Measurements from ENCODE around the gene RNF40.

The RNF40 gene

DNA sequence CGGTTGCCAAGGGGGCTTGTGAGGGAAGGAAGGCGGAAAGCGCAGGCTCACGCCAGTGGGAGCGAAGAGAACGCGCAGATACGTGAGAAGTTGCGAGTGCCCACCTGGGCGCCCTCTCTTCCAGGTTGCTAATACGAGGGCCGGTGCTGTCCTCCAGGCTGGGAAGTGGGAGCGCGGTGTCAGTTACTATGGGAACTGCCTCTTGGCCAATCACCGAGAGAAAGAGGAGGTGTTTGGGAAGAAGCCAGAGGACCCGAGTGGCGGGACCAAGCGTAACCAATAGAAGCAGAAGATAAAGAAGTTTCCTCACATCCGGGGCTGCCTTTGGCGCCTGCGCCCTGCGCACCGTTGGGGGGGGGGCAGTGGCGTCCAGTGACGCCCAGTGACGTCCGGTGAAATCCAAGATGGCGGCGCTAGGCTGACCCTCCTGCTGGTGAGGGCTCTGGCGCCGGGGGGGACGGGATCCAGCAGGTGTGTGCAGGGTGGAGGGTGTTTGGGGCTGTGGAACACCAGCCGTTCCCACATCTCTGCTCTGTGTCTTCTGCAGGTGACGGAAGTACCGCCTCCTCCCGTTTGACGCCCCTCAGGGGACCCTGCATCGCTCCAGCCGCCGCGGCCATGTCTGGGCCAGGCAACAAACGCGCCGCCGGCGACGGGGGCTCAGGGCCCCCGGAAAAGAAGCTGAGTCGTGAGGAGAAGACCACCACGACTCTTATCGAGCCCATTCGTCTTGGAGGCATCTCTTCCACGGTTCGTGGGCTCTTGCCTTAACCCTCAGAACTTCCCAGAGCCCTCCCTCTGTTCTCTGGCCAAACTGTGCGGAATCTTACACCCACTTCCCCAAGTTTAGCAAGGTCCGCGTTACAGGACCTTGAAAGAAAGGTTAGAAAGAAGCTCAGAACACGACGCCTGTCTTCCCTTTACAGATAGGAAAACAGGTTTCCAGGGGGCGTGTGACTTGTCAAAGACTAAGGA, at the start of gene RNF40, which contains the start of gene CFAP119:
Gene RNF40 (plus strand): TSS at position 395 of the 975 bp plus-strand sequence. CDS start 224 bp downstream, at position 619.
Gene CFAP119 (minus strand): TSS at position 135 of the 975 bp plus-strand sequence. CDS start 314 bp downstream, outside the sequence.
- Histone ChIP-seq H3K27me3 (ENCODE audit: control insufficient read depth in 1 of 2, insufficient read depth in 2 of 2, low read length in 2 of 2) (no peaks in the 10 kb centered on the region), H3K36me3 (ENCODE audit: control insufficient read depth in 2 of 2, insufficient read depth in 2 of 2, low read length in 2 of 2) (peaks cover 30 to 37% of the 10 kb centered on the region in 2 donors), H3K27ac (ENCODE audit: low read length) (peak within 1 kb of the TSS; percentile 88)

DNA sequence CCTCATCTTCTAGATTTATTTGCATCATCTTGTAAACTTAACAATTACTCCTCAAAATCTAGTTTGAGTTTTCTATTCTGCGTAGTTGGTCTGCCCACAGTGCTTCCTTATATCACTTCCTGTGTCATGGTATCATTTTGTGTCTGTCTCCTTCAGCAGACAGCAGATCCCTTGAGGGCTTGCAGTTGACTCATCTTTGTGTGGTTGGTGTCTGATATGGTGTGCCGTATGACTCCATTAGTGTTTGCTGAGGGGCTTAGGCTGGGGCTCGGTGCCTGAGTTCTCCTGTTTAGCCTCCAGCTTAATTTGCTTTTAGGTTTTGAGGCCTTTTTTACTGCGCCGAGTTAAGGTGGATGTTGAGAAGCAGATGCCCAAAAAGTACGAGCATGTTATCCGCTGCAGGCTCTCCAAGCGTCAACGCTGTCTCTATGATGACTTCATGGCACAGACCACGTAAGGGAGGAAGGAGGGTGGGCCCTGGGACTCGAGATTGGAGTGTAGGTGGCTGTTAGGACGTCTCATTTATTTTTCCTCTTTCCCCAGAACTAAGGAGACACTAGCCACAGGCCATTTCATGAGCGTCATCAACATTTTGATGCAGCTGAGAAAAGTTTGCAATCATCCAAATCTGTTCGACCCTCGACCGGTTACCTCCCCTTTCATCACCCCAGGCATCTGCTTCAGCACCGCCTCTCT, 46.2 kb upstream of the RNF40 start:
- no peaks in the 10 kb centered on the region for H3K9me3 ChIP-seq (ENCODE audit: control insufficient read depth in 2 of 2, low read length in 2 of 2)
- no peak overlapping the region for H3K9ac ChIP-seq (ENCODE audit: low read length in 2 of 2)
- H3K27ac ChIP-seq (ENCODE audit: low read length), result no peak overlapping the region
- H3K36me3 ChIP-seq (ENCODE audit: control insufficient read depth in 2 of 2, insufficient read depth in 2 of 2, low read length in 2 of 2), result peaks cover 53 to 62% of the 10 kb centered on the region in 2 donors
- no peaks in the 10 kb centered on the region for H3K4me1 ChIP-seq (ENCODE audit: control insufficient read depth, insufficient read depth, low read length)
- H3K27me3 ChIP-seq (ENCODE audit: control insufficient read depth in 1 of 2, insufficient read depth in 2 of 2, low read length in 2 of 2), result no peaks in the 10 kb centered on the region
- no peak overlapping the region for H3K4me3 ChIP-seq (ENCODE audit: low read length in 2 of 2)

More for the DNA sequence above, at the start of gene RNF40, which contains the start of gene CFAP119:
- Histone ChIP-seq H3K4me3 (ENCODE audit: low read length in 2 of 2) (peak within 1 kb of the TSS; percentile 78 to 97), H3K9ac (ENCODE audit: low read length in 2 of 2) (peak within 1 kb of the TSS; percentile 93 to 96), H3K4me1 (ENCODE audit: control insufficient read depth, insufficient read depth, low read length) (peaks cover 29% of the 10 kb centered on the region), H3K9me3 (ENCODE audit: control insufficient read depth in 2 of 2, low read length in 2 of 2) (no peaks in the 10 kb centered on the region)

DNA sequence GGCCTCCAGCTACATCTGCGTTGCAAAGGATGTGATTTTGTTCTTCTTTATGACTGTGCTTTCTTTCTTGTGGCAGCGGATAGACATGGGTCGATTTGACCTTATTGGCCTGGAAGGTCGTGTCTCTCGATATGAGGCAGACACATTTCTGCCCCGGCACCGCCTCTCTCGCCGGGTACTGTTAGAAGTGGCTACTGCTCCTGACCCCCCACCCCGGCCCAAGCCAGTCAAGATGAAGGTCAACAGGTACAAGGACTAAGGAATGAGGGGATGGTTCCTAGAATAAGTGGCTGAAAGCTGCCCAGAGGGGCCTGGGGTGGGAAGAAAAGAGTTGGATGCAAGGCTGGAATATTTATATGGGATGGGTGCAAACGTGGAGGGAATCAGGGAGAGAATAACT, 42.0 kb upstream of the RNF40 start:
- Histone ChIP-seq H3K4me1 (ENCODE audit: control insufficient read depth, insufficient read depth, low read length) (peaks cover 6% of the 10 kb centered on the region), H3K27me3 (ENCODE audit: control insufficient read depth in 1 of 2, insufficient read depth in 2 of 2, low read length in 2 of 2) (no peaks in the 10 kb centered on the region), H3K4me3 (ENCODE audit: low read length in 2 of 2) (no peak overlapping the region), H3K27ac (ENCODE audit: low read length) (no peak overlapping the region), H3K9me3 (ENCODE audit: control insufficient read depth in 2 of 2, low read length in 2 of 2) (no peaks in the 10 kb centered on the region), H3K9ac (ENCODE audit: low read length in 2 of 2) (no peak overlapping the region), H3K36me3 (ENCODE audit: control insufficient read depth in 2 of 2, insufficient read depth in 2 of 2, low read length in 2 of 2) (peaks cover 66 to 69% of the 10 kb centered on the region in 2 donors)

- H3K4me1 ChIP-seq (ENCODE audit: control insufficient read depth, insufficient read depth, low read length), result peaks cover 6% of the 10 kb centered on the region
- no peak overlapping the region for H3K9ac ChIP-seq (ENCODE audit: low read length in 2 of 2)
- H3K4me3 ChIP-seq (ENCODE audit: low read length in 2 of 2), result no peak overlapping the region
- H3K9me3 ChIP-seq (ENCODE audit: control insufficient read depth in 2 of 2, low read length in 2 of 2), result no peaks in the 10 kb centered on the region
- peaks cover 65 to 69% of the 10 kb centered on the region in 2 donors for H3K36me3 ChIP-seq (ENCODE audit: control insufficient read depth in 2 of 2, insufficient read depth in 2 of 2, low read length in 2 of 2)
- no peak overlapping the region for H3K27ac ChIP-seq (ENCODE audit: low read length)
- no peaks in the 10 kb centered on the region for H3K27me3 ChIP-seq (ENCODE audit: control insufficient read depth in 1 of 2, insufficient read depth in 2 of 2, low read length in 2 of 2)
Measured at GRCh38 chr16:30720694-30721093, 41.4 kb upstream of the RNF40 start.

DNA sequence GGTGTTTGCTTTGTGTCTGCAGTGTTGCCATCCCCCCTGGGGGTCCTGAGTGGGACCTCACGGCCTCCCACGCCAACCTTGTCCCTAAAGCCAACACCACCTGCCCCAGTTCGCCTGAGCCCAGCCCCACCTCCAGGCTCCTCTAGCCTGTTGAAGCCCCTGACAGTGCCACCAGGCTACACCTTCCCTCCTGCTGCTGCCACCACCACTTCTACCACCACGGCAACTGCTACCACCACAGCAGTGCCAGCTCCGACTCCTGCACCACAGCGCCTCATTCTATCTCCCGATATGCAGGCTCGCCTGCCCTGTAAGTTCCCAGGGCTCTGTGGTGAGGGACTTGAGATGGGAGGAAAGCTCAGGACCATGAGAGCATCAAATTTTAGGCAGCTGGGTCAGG, 41.0 kb upstream of the RNF40 start:
- peaks cover 63 to 65% of the 10 kb centered on the region in 2 donors for H3K36me3 ChIP-seq (ENCODE audit: control insufficient read depth in 2 of 2, insufficient read depth in 2 of 2, low read length in 2 of 2)

GRCh38 chr16:30721606-30722005, 40.5 kb upstream of the RNF40 start:
- no peaks in the 10 kb centered on the region for H3K27me3 ChIP-seq (ENCODE audit: control insufficient read depth in 1 of 2, insufficient read depth in 2 of 2, low read length in 2 of 2)
- peaks cover 60 to 61% of the 10 kb centered on the region in 2 donors for H3K36me3 ChIP-seq (ENCODE audit: control insufficient read depth in 2 of 2, insufficient read depth in 2 of 2, low read length in 2 of 2)
- no peak overlapping the region for H3K4me3 ChIP-seq (ENCODE audit: low read length in 2 of 2)
- no peaks in the 10 kb centered on the region for H3K9me3 ChIP-seq (ENCODE audit: control insufficient read depth in 2 of 2, low read length in 2 of 2)
- H3K4me1 ChIP-seq (ENCODE audit: control insufficient read depth, insufficient read depth, low read length), result peaks cover 6% of the 10 kb centered on the region
- H3K9ac ChIP-seq (ENCODE audit: low read length in 2 of 2), result no peak overlapping the region
- no peak overlapping the region for H3K27ac ChIP-seq (ENCODE audit: low read length)

More for the DNA sequence above, 41.0 kb upstream of the RNF40 start:
- H3K4me3 ChIP-seq (ENCODE audit: low read length in 2 of 2), result no peak overlapping the region
- peaks cover 6% of the 10 kb centered on the region for H3K4me1 ChIP-seq (ENCODE audit: control insufficient read depth, insufficient read depth, low read length)
- no peaks in the 10 kb centered on the region for H3K9me3 ChIP-seq (ENCODE audit: control insufficient read depth in 2 of 2, low read length in 2 of 2)
- no peak overlapping the region for H3K27ac ChIP-seq (ENCODE audit: low read length)
- no peaks in the 10 kb centered on the region for H3K27me3 ChIP-seq (ENCODE audit: control insufficient read depth in 1 of 2, insufficient read depth in 2 of 2, low read length in 2 of 2)
- H3K9ac ChIP-seq (ENCODE audit: low read length in 2 of 2), result no peak overlapping the region

DNA sequence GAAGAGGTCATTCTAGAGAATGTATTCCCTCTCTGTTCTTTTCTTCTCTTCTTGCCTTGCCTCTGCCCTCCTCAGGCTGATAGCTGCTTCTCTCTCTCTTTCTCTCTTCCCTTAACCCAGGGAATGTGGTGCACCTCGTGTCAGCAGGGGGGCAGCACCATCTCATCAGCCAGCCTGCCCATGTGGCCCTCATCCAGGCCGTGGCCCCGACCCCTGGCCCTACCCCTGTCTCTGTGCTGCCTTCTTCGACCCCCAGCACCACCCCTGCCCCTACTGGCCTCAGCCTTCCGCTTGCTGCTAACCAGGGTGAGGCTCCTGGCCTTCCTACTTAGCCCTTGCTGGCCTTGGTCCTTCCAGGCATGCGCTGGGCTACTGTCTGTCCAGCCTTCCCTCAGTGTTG, 39.7 kb upstream of the RNF40 start:
- Histone ChIP-seq H3K4me3 (ENCODE audit: low read length in 2 of 2) (no peak overlapping the region), H3K36me3 (ENCODE audit: control insufficient read depth in 2 of 2, insufficient read depth in 2 of 2, low read length in 2 of 2) (peaks cover 56 to 59% of the 10 kb centered on the region in 2 donors), H3K4me1 (ENCODE audit: control insufficient read depth, insufficient read depth, low read length) (peaks cover 6% of the 10 kb centered on the region), H3K9ac (ENCODE audit: low read length in 2 of 2) (no peak overlapping the region), H3K27me3 (ENCODE audit: control insufficient read depth in 1 of 2, insufficient read depth in 2 of 2, low read length in 2 of 2) (no peaks in the 10 kb centered on the region), H3K27ac (ENCODE audit: low read length) (no peak overlapping the region), H3K9me3 (ENCODE audit: control insufficient read depth in 2 of 2, low read length in 2 of 2) (no peaks in the 10 kb centered on the region)

- Histone ChIP-seq H3K4me1 (ENCODE audit: control insufficient read depth, insufficient read depth, low read length) (peaks cover 6% of the 10 kb centered on the region), H3K9me3 (ENCODE audit: control insufficient read depth in 2 of 2, low read length in 2 of 2) (no peaks in the 10 kb centered on the region), H3K27ac (ENCODE audit: low read length) (no peak overlapping the region), H3K27me3 (ENCODE audit: control insufficient read depth in 1 of 2, insufficient read depth in 2 of 2, low read length in 2 of 2) (no peaks in the 10 kb centered on the region), H3K9ac (ENCODE audit: low read length in 2 of 2) (no peak overlapping the region), H3K4me3 (ENCODE audit: low read length in 2 of 2) (no peak overlapping the region), H3K36me3 (ENCODE audit: control insufficient read depth in 2 of 2, insufficient read depth in 2 of 2, low read length in 2 of 2) (peaks cover 56 to 61% of the 10 kb centered on the region in 2 donors)
Measured at GRCh38 chr16:30722916-30723315, 39.2 kb upstream of the RNF40 start.

GRCh38 chr16:30723725-30724355, 38.3 kb upstream of the RNF40 start:
- no peaks in the 10 kb centered on the region for H3K27me3 ChIP-seq (ENCODE audit: control insufficient read depth in 1 of 2, insufficient read depth in 2 of 2, low read length in 2 of 2)
- no peak overlapping the region for H3K27ac ChIP-seq (ENCODE audit: low read length)
- peaks cover 56 to 62% of the 10 kb centered on the region in 2 donors for H3K36me3 ChIP-seq (ENCODE audit: control insufficient read depth in 2 of 2, insufficient read depth in 2 of 2, low read length in 2 of 2)
- H3K4me3 ChIP-seq (ENCODE audit: low read length in 2 of 2), result no peak overlapping the region
- H3K4me1 ChIP-seq (ENCODE audit: control insufficient read depth, insufficient read depth, low read length), result peaks cover 6% of the 10 kb centered on the region
- no peak overlapping the region for H3K9ac ChIP-seq (ENCODE audit: low read length in 2 of 2)
- H3K9me3 ChIP-seq (ENCODE audit: control insufficient read depth in 2 of 2, low read length in 2 of 2), result no peaks in the 10 kb centered on the region

- Histone ChIP-seq H3K27ac (ENCODE audit: low read length) (no peak overlapping the region), H3K4me1 (ENCODE audit: control insufficient read depth, insufficient read depth, low read length) (peaks cover 6% of the 10 kb centered on the region)
Measured at GRCh38 chr16:30724641-30725417, 37.3 kb upstream of the RNF40 start.

More at GRCh38 chr16:30724641-30725417, 37.3 kb upstream of the RNF40 start:
- Histone ChIP-seq H3K9ac (ENCODE audit: low read length in 2 of 2) (no peak overlapping the region), H3K9me3 (ENCODE audit: control insufficient read depth in 2 of 2, low read length in 2 of 2) (no peaks in the 10 kb centered on the region), H3K4me3 (ENCODE audit: low read length in 2 of 2) (no peak overlapping the region), H3K36me3 (ENCODE audit: control insufficient read depth in 2 of 2, insufficient read depth in 2 of 2, low read length in 2 of 2) (peaks cover 62 to 67% of the 10 kb centered on the region in 2 donors), H3K27me3 (ENCODE audit: control insufficient read depth in 1 of 2, insufficient read depth in 2 of 2, low read length in 2 of 2) (no peaks in the 10 kb centered on the region)

Measured in stomach smooth muscle (tissue), 2 donors.